Uterus (tissue), 2 donors: ENCODE results near the gene ACVRL1.

Experiments
- POLR2A ChIP-seq, 2 donors: fragments of 450-650 bp; IDR thresholded peaks; one replicate each; pipeline ENCODE4 v1.6.1; 2016; ENCODE audit warnings: antibody characterized with exemption in 2 of 2, mild to moderate bottlenecking in 1 of 2, moderate library complexity in 1 of 2
- TF ChIP-seq, protein P1 (sequence below), 4 experiments: fragments of 200-600 bp in 2 of 4; fragments of 450-650 bp in 2 of 4; sonication (generic) in 2 of 4; IDR thresholded peaks; one replicate each; pipeline ENCODE4 v1.5.1; 2016 to 2019; ENCODE audit warnings: antibody characterized with exemption in 4 of 4, mild to moderate bottlenecking in 2 of 4, moderate library complexity in 1 of 4

DNA sequence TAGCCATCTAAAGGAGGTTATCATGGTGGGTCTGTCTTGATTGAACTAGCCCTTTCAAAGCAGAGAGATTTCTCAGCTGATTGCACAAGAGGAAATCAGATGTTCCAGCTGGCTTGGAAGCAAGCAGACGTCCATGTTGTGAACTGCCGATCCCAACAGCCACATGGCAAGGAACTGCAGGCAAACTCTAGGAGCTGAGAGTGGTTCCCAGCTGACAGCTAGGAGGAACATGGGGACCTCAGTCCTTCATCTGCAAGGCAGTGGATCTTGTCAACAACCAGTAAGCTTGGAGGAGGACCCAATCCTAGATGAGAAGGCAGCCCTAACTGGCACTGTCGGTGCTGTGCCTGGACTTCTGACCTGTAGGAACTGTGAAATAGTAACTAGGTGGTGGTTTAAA is 51.9 kb downstream of the ACVRL1 start:
- TF ChIP-seq, protein P1, sequence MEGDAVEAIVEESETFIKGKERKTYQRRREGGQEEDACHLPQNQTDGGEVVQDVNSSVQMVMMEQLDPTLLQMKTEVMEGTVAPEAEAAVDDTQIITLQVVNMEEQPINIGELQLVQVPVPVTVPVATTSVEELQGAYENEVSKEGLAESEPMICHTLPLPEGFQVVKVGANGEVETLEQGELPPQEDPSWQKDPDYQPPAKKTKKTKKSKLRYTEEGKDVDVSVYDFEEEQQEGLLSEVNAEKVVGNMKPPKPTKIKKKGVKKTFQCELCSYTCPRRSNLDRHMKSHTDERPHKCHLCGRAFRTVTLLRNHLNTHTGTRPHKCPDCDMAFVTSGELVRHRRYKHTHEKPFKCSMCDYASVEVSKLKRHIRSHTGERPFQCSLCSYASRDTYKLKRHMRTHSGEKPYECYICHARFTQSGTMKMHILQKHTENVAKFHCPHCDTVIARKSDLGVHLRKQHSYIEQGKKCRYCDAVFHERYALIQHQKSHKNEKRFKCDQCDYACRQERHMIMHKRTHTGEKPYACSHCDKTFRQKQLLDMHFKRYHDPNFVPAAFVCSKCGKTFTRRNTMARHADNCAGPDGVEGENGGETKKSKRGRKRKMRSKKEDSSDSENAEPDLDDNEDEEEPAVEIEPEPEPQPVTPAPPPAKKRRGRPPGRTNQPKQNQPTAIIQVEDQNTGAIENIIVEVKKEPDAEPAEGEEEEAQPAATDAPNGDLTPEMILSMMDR (IDR thresholded peaks at IDR 0.05), result no peak
- TF ChIP-seq POLR2A (IDR thresholded peaks at IDR 0.05), result no peak
